Measurements from ENCODE around the gene FADS3.

DNA sequence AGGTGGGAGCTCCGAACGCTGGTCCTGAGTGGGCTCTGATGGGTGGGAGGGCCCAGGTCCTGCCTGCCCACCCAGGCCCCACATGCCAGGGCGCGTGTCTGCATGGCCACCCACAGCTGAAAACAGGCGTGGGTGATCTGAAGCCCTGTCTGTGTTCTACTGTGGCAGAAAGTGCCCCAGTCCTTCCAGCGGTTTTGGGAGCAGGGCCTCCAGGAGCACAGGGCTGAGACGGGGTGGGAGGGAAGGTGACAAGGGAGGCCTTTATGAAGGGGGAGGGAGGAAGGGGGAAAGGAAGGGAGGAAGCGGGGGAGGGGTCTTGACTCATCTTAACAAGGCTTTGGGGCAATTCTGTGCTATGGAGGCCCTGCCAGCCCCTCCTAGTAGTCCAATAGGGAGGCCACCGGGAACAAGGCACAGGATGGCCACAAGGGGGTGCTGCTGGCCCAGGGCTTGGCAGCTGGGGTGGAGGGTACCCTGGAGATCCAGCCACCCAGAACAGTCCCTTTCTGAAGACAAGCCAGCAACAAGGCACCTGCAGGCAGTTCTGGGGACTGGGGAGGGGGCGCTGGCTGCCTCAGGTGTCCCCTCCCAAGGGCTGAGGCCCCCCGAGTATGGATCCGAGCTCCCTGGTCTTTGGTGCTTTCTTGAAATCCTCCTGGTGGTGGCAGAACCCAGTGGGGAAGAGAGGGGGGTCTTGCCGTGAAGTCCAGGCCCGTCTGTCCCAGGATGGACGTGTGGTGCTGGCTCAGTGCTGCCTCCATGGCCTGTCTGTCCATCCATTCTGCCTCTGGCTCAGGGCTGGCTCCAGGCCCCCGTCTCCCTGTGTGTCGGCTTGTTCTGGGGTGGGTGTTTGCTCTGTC is 6.3 kb upstream of the FADS3 start:
- TF ChIP-seq, protein P1, sequence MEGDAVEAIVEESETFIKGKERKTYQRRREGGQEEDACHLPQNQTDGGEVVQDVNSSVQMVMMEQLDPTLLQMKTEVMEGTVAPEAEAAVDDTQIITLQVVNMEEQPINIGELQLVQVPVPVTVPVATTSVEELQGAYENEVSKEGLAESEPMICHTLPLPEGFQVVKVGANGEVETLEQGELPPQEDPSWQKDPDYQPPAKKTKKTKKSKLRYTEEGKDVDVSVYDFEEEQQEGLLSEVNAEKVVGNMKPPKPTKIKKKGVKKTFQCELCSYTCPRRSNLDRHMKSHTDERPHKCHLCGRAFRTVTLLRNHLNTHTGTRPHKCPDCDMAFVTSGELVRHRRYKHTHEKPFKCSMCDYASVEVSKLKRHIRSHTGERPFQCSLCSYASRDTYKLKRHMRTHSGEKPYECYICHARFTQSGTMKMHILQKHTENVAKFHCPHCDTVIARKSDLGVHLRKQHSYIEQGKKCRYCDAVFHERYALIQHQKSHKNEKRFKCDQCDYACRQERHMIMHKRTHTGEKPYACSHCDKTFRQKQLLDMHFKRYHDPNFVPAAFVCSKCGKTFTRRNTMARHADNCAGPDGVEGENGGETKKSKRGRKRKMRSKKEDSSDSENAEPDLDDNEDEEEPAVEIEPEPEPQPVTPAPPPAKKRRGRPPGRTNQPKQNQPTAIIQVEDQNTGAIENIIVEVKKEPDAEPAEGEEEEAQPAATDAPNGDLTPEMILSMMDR (conservative IDR thresholded peaks at IDR 0.05) = peak; percentile 94
- TF ChIP-seq ZFX (IDR thresholded peaks at IDR 0.05) = no peak

All from C4-2B (cell line).